Measurements from ENCODE around the gene OR2F2. TPM values are rescaled to one million over a fixed set of nuclear protein-coding genes. Genes with fewer than 3 reads are reported as not detected.

The OR2F2 gene
- total RNA-seq, 1 experiment from 2014 or later, result not detected

DNA sequence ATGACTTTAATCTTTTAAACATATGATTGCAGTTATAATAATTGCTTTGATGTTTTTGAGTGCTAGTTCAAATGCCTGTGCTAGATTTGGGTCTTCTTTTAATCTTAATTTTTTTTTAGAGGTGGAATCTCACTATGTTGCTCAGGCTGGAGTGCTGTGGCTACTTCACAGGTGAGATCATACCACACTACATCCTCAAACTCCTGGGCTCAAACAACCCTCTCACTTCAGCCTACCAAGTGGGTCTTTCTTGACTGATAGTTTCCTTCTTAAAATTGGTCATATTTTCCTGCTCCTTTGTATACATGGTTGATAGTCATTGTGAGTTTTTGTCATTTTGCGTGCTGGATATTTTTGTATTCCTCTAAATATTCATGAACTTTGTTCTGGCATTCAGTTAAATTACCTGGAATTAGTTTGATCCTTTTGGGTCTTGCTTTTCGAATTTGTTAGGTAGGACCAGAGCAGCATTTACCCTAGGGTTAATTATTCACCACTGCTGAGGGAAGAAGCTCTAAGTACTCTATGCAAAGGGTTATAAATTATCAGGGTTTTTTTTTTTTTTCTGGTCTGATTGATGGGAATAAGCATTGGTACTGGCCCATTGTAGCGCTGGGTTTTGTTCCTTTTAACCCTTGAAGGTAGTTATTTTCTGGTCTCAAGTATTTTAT lies 21.0 kb upstream of the OR2F2 start:
- ChIA-PET RAD21 (ENCODE audit: low non-redundant PET in 1 of 2, low total read pairs in 2 of 2, uncharacterized antibody in 2 of 2, unreplicated experiment in 2 of 2) (no interaction called here), CTCF (interaction anchor here (0.6 kb wide), 1 partner anchor 30 kb away, joined by 3 read pairs; no protein-coding TSS in a partner anchor), POLR2A (no interaction called here)
- no peaks in the 10 kb centered on the region for H3K9me2 ChIP-seq (ENCODE audit: insufficient read depth)
- H3K36me3 ChIP-seq (ENCODE audit: control insufficient read depth in 1 of 2, insufficient read depth in 2 of 2, low read length in 2 of 2), result no peaks in the 10 kb centered on the region
- no peaks in the 10 kb centered on the region for H3K9me3 ChIP-seq (ENCODE audit: control insufficient read depth in 1 of 2, insufficient read depth in 1 of 2, low read depth in 1 of 2, low read length in 2 of 2)
- no peak overlapping the region for H3K4me2 ChIP-seq (ENCODE audit: low read length)
- no peak overlapping the region for H2AFZ ChIP-seq (ENCODE audit: low read depth, low read length, poor library complexity, severe bottlenecking)
- no peak overlapping the region for H3K9ac ChIP-seq (ENCODE audit: low read length)
- no peaks in the 10 kb centered on the region for H4K20me1 ChIP-seq (ENCODE audit: insufficient read depth)
- H3K27me3 ChIP-seq (ENCODE audit: insufficient read depth, low read length), result no peaks in the 10 kb centered on the region
- no peak overlapping the region for H3K27ac ChIP-seq (ENCODE audit: low read depth, low read length)
- TF ChIP-seq YY1 (IDR thresholded peaks at IDR 0.05; ENCODE audit: extremely low read depth, insufficient replicate concordance, low read depth, low read length), result no peak
- TF ChIP-seq EZH2phosphoT487 (IDR thresholded peaks at IDR 0.05; ENCODE audit: borderline replicate concordance), result no peak
- TF ChIP-seq, protein P1, sequence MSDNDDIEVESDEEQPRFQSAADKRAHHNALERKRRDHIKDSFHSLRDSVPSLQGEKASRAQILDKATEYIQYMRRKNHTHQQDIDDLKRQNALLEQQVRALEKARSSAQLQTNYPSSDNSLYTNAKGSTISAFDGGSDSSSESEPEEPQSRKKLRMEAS (IDR thresholded peaks at IDR 0.05), result no peak
- TF ChIP-seq, protein P2, sequence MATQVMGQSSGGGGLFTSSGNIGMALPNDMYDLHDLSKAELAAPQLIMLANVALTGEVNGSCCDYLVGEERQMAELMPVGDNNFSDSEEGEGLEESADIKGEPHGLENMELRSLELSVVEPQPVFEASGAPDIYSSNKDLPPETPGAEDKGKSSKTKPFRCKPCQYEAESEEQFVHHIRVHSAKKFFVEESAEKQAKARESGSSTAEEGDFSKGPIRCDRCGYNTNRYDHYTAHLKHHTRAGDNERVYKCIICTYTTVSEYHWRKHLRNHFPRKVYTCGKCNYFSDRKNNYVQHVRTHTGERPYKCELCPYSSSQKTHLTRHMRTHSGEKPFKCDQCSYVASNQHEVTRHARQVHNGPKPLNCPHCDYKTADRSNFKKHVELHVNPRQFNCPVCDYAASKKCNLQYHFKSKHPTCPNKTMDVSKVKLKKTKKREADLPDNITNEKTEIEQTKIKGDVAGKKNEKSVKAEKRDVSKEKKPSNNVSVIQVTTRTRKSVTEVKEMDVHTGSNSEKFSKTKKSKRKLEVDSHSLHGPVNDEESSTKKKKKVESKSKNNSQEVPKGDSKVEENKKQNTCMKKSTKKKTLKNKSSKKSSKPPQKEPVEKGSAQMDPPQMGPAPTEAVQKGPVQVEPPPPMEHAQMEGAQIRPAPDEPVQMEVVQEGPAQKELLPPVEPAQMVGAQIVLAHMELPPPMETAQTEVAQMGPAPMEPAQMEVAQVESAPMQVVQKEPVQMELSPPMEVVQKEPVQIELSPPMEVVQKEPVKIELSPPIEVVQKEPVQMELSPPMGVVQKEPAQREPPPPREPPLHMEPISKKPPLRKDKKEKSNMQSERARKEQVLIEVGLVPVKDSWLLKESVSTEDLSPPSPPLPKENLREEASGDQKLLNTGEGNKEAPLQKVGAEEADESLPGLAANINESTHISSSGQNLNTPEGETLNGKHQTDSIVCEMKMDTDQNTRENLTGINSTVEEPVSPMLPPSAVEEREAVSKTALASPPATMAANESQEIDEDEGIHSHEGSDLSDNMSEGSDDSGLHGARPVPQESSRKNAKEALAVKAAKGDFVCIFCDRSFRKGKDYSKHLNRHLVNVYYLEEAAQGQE (IDR thresholded peaks at IDR 0.05; ENCODE audit: low read depth), result no peak
- TF ChIP-seq JUND (IDR thresholded peaks at IDR 0.05), result no peak
- no peak for TF ChIP-seq CBX3 (IDR thresholded peaks at IDR 0.05; ENCODE audit: low read depth)
- TF ChIP-seq POLR2AphosphoS5 (IDR thresholded peaks at IDR 0.05; ENCODE audit: low read depth, low read length), result no peak
- H3K4me3 ChIP-seq (replicated peaks in 1 of 2; ENCODE audit: low read depth in 1 of 2, low read length in 2 of 2), result no peak overlapping the region
- no peaks in the 10 kb centered on the region for H3K4me1 ChIP-seq (ENCODE audit: control insufficient read depth in 1 of 2, insufficient read depth in 2 of 2, low read length in 2 of 2)
- intact Hi-C loops (cut with micrococcal nuclease), result no loop called here
- BruUV-seq (replicated peaks), result no TSS peak
- DNase-seq (ENCODE audit: low read depth, low spot score), result no peak
- no peaks in the 10 kb centered on the region for H3K79me2 ChIP-seq (ENCODE audit: insufficient read depth, low read length)
- ATAC-seq, result no peak

Measured in HCT116 (cell line).